Activated CD4-positive, alpha-beta T cell treated with anti-CD3 and anti-CD28 coated beads, Interleukin-10, Interleukin-2, amounts not matched to agents 100 ng/mL and 50 ng/mL, durations not matched to agents 16 hours and 8 hours (primary cell): ENCODE measurements around the gene RBKS.
A peak's percentile ranks its signal among the peaks of the same experiment; 100 is the strongest.
"Not testable (repeated sequence)": the region's sequence is repeated elsewhere in the genome, so short reads cannot be mapped to it uniquely, and the experiment has no call there.

Experiments
- DNase-seq: peaks from one replicate; pipeline ENCODE4 v3.0.0-alpha.2; 2020

RBKS gene

GRCh38 chr2:27756091-27756490 is 134.1 kb downstream of the RBKS start:
- no peak for DNase-seq

- no peak for DNase-seq
Observed at GRCh38 chr2:27754831-27755230, 135.4 kb downstream of the RBKS start.

GRCh38 chr2:27754138-27754588 is 136.0 kb downstream of the RBKS start:
- peak; percentile 88 for DNase-seq

- no peak for DNase-seq
Observed at GRCh38 chr2:27752551-27753237, 137.5 kb downstream of the RBKS start.

GRCh38 chr2:27751377-27751776 is 138.8 kb downstream of the RBKS start:
- no peak for DNase-seq

- DNase-seq, result not testable (repeated sequence)
Observed at GRCh38 chr2:27748803-27749554, 141.2 kb downstream of the RBKS start.

- DNase-seq, result no peak
Observed at GRCh38 chr2:27747827-27748352, 142.3 kb downstream of the RBKS start.

GRCh38 chr2:27746325-27746724 is 143.9 kb downstream of the RBKS start:
- no peak for DNase-seq

GRCh38 chr2:27745494-27745893 is 144.7 kb downstream of the RBKS start:
- DNase-seq, result not testable (repeated sequence)

- no peak for DNase-seq
Observed at GRCh38 chr2:27742571-27742970, 147.6 kb downstream of the RBKS start.

- DNase-seq, result no peak
Observed at GRCh38 chr2:27741673-27742072, 148.5 kb downstream of the RBKS start.

GRCh38 chr2:27739058-27739373 is 151.2 kb downstream of the RBKS start:
- DNase-seq, result no peak

GRCh38 chr2:27738349-27739057 is 151.7 kb downstream of the RBKS start:
- no peak for DNase-seq

- no peak for DNase-seq
Observed at GRCh38 chr2:27737676-27738348, 152.4 kb downstream of the RBKS start.

GRCh38 chr2:27736890-27737204 is 153.3 kb downstream of the RBKS start:
- no peak for DNase-seq

GRCh38 chr2:27736031-27736889 is 153.9 kb downstream of the RBKS start:
- no peak for DNase-seq

GRCh38 chr2:27735263-27735904 is 154.8 kb downstream of the RBKS start:
- DNase-seq, result peak; percentile 60

GRCh38 chr2:27734305-27734704 is 155.9 kb downstream of the RBKS start:
- DNase-seq, result no peak
